Naive thymus-derived CD4-positive, alpha-beta T cell (primary cell): ENCODE data around the gene KRTAP10-11. TPM values are rescaled to one million over a fixed set of nuclear protein-coding genes. Genes with fewer than 3 reads are reported as not detected.

Experiments
- ATAC-seq: fragments of 150-1000 bp; cut with Tn5 transposase; 2 replicates; pipeline ENCODE4 v1.10.0; 2021; ENCODE audit warnings: mild to moderate bottlenecking, moderate library complexity
- CTCF ChIA-PET: fragments of 350-600 bp; sonication (Branson Sonifier 250); formaldehyde crosslinking; loops from one replicate; lab custom pipeline; 2021; ENCODE audit warnings: antibody characterized with exemption; lab: Charles Lee
- POLR2A ChIA-PET: fragments of 350-600 bp; sonication (Branson Sonifier 250); formaldehyde crosslinking; loops from one replicate; lab custom pipeline; 2021; ENCODE audit warnings: antibody characterized with exemption, inconsistent platforms; lab: Charles Lee
- DNase-seq, 9 donors: peaks; one replicate each; pipeline versions ENCODE4 v3.0.0 to v3.0.0-alpha.2; 2020 to 2022; ENCODE audit warnings: mixed read lengths in 1 of 9
- H3K27ac ChIP-seq: one replicate; pipeline ENCODE4 v1.7.0; 2013; ENCODE audit warnings: mild to moderate bottlenecking, low read depth, low read length, moderate library complexity
- H3K27me3 ChIP-seq, 2 donors: one replicate each; pipeline ENCODE4 v1.7.0; 2013; ENCODE audit warnings: low read length in 2 of 2, mild to moderate bottlenecking in 2 of 2, moderate library complexity in 2 of 2; ENCODE audit not compliant: control insufficient read depth in 2 of 2, insufficient read depth in 2 of 2
- H3K36me3 ChIP-seq, 3 experiments: 1 replicate in 2 of 3; 2 replicates in 1 of 3; pipeline ENCODE4 v1.7.0; 2013; ENCODE audit warnings: low read length in 3 of 3, mild to moderate bottlenecking in 3 of 3, moderate library complexity in 1 of 3; ENCODE audit not compliant: insufficient read depth in 3 of 3, control insufficient read depth in 2 of 3
- H3K4me1 ChIP-seq, 2 donors: one replicate each; pipeline ENCODE4 v1.7.0; 2013; ENCODE audit warnings: low read length in 2 of 2, mild to moderate bottlenecking in 2 of 2, moderate library complexity in 1 of 2; ENCODE audit not compliant: control insufficient read depth in 2 of 2, insufficient read depth in 2 of 2
- H3K4me3 ChIP-seq: 2 replicates; pipeline ENCODE4 v1.7.0; 2013; ENCODE audit warnings: mild to moderate bottlenecking, low read length
- H3K9me3 ChIP-seq, 3 experiments: 1 replicate in 2 of 3; 2 replicates in 1 of 3; pipeline ENCODE4 v1.7.0; 2013; ENCODE audit warnings: low read length in 3 of 3; ENCODE audit not compliant: control insufficient read depth in 2 of 3
- H3K27ac Mint-ChIP-seq, 9 donors: one replicate each; pipeline ENCODE4 v1.8.0; 2020 to 2022; ENCODE audit warnings: mixed read lengths in 9 of 9, mild to moderate bottlenecking in 8 of 9, moderate library complexity in 5 of 9, inconsistent platforms in 2 of 9
- H3K27me3 Mint-ChIP-seq, 5 donors: one replicate each; pipeline ENCODE4 v1.8.0; 2021 to 2022; ENCODE audit warnings: mixed read lengths in 5 of 5, mild to moderate bottlenecking in 1 of 5
- H3K36me3 Mint-ChIP-seq, 5 donors: one replicate each; pipeline ENCODE4 v1.8.0; 2020 to 2022; ENCODE audit warnings: mixed read lengths in 5 of 5, mild to moderate bottlenecking in 3 of 5, inconsistent platforms in 1 of 5
- H3K4me1 Mint-ChIP-seq, 7 donors: one replicate each; pipeline ENCODE4 v1.8.0; 2020 to 2022; ENCODE audit warnings: mixed read lengths in 7 of 7, mild to moderate bottlenecking in 3 of 7, inconsistent platforms in 1 of 7
- H3K4me3 Mint-ChIP-seq, 10 donors: one replicate each; pipeline ENCODE4 v1.8.0; 2020 to 2022; ENCODE audit warnings: mild to moderate bottlenecking in 10 of 10, mixed read lengths in 10 of 10, moderate library complexity in 6 of 10, inconsistent platforms in 2 of 10
- H3K9me3 Mint-ChIP-seq, 11 donors: one replicate each; pipeline ENCODE4 v1.8.0; 2020 to 2022; ENCODE audit warnings: mixed read lengths in 11 of 11, mild to moderate bottlenecking in 4 of 11, inconsistent platforms in 1 of 11, moderate library complexity in 1 of 11
- intact Hi-C, 2 donors: fragments of 100-400 bp; cut with micrococcal nuclease; formaldehyde crosslinking; loops; one replicate each; pipeline ENCODE4 v1.15.1; 2023
- polyA plus RNA-seq, 2 donors: library from polyadenylated mRNA; unstranded; fragments of 300-500 nt; fragmentation: Illumina TruSeq; gene quantifications; one replicate each; pipeline ENCODE4 v1.2.3, GENCODE V29; 2021
- total RNA-seq, 6 experiments: library from RNA in 5 of 6; stranded (reverse) in 5 of 6; gene quantifications; 1 replicate in 5 of 6; 2 replicates in 1 of 6; pipeline ENCODE4 v1.2.3 and lab custom pipeline; 2021 to 2026

Gene KRTAP10-11
- total and polyA plus RNA-seq, 7 experiments from 2014 or later, result not detected

DNA sequence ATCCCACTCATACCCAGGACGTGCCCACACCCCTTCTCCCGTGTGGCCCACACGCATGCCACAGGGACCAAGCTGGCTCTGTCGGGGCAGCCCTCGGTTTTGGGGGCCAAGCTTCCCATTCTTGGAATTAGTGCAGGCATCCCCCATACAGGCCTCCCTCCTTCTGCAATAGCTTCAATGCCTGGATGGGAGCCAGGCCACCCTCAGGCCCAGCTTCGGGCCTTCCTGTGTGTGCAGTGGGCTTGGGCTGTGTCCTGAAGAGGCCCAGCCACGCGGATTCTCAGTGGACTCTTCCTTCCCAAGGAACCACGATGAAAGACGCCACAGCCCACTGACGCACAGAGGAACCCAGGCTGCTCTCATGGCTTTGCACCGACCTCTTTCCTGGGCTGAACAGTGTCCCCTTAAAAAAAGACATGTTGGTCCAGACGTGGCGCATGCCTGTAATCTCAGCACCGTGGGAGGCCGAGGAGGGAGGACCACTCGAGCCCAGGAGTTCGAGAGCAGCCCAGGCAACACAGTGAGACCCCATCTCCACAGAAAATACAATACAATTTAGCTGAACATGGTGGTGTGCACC, 3.4 kb downstream of the KRTAP10-11 start:
- H3K4me3 Mint-ChIP-seq, result no peak overlapping the region
- ChIA-PET POLR2A (no interaction called here), CTCF (no interaction called here)
- intact Hi-C loops, result loop anchor here in 1 of 2 donors (10.0 kb wide), 1 partner anchor 65 kb away; the partner anchor contains the start of gene KRTAP10-5
- peak overlapping the region in 2 of 9 donors; percentile 29 to 30 for H3K27ac Mint-ChIP-seq
- ATAC-seq, result no peak
- Histone ChIP-seq H3K4me3 (no peak overlapping the region), H3K27me3 (no peaks in the 10 kb centered on the region), H3K4me1 (peaks cover 12% of the 10 kb centered on the region in 2 donors), H3K27ac (no peak overlapping the region), H3K36me3 (no peaks in the 10 kb centered on the region), H3K9me3 (peaks cover 0 to 6% (median 5%) of the 10 kb centered on the region in 3 experiments)
- H3K27me3 Mint-ChIP-seq, result no peaks in the 10 kb centered on the region
- peaks cover 11 to 26% (median 23%) of the 10 kb centered on the region in 7 donors for H3K4me1 Mint-ChIP-seq
- no peak for DNase-seq
- H3K36me3 Mint-ChIP-seq, result peaks cover 3 to 17% (median 6%) of the 10 kb centered on the region in 5 donors
- peaks cover 0 to 32% (median 13%) of the 10 kb centered on the region in 11 donors for H3K9me3 Mint-ChIP-seq

DNA sequence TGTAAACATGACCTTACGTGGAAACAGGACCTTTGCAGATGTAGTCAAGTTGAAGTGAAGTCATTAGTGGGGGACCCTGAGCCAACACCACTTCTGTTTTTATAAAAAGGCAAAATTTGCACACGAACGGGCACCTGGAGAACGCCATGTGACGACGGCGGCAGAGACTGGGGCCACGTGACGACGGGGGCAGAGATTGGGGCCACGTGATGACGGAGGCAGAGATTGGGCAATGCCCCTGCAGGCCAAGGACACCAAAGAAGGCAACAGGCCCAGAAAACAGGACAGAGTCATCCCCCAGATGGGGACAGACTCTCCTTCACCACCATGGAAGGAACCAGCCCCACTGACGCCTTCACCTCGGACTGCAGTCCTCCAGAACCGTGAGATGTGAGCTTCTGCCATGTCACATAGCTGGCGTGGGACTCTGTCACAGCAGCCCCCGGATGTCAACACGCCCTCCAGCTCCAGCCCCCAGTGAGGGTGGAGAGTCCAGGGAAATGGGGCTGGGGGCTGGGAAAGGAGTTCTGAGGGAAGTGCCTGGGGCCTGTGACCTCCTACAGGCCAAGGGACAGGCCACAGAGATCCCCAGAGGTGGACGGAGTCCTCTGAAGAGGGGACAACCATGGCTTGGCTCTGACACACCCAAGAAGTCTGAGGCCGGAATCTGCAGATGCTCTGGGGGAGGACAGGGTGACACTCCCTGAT, 4.2 kb downstream of the KRTAP10-11 start:
- Mint-ChIP-seq H3K9me3 (peaks cover 0 to 31% (median 11%) of the 10 kb centered on the region in 11 donors), H3K27me3 (no peaks in the 10 kb centered on the region), H3K36me3 (peaks cover 0 to 22% (median 0%) of the 10 kb centered on the region in 5 donors), H3K4me3 (no peak overlapping the region), H3K4me1 (peaks cover 17 to 34% (median 28%) of the 10 kb centered on the region in 7 donors), H3K27ac (peak overlapping the region in 2 of 9 donors; percentile 82 to 85)
- Histone ChIP-seq H3K4me1 (peaks cover 18 to 20% of the 10 kb centered on the region in 2 donors), H3K27me3 (no peaks in the 10 kb centered on the region), H3K4me3 (no peak overlapping the region), H3K36me3 (no peaks in the 10 kb centered on the region), H3K27ac (no peak overlapping the region), H3K9me3 (peaks cover 0 to 3% (median 1%) of the 10 kb centered on the region in 3 experiments)
- POLR2A ChIA-PET, result no interaction called here
- CTCF ChIA-PET, result no interaction called here
- intact Hi-C loops, result loop anchor here in 1 of 2 donors (10.0 kb wide), 1 partner anchor 66 kb away; the partner anchor contains the start of gene KRTAP10-5
- ATAC-seq, result no peak
- no peak for DNase-seq

DNA sequence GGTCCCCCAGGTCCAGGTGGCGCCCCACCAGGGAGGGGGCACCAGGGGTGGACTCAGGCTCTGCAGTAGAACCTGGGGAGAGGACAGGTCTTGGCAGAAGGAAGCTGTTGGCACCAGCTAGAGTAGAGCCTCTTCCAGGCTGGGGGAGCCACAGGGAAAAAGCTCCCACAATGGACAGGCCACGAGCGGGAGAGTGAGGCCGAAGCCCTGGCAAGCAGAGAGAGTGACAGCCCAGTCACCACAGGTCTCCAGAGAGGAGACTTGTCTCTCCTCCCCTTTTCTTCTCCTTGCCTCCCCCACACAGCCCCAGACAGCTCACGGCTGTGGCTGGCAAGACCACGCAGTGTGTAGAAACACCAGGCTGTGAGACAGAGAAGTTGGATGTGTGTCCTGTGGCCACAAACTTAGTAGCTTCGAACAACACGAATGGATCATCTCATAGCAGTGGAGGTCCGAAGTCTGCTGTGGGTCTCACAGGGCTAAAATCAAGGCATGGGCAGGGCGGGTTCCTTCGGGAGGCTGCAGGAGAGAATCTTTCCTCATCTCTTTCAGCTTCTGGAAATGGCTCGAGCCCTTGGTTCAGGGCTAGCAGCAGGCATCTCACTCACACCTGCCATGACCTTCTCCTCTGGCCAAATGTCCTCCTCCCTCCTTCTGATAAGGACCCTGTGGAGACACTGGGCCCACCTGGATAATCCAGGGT, 4.9 kb downstream of the KRTAP10-11 start:
- peaks cover 18 to 39% (median 31%) of the 10 kb centered on the region in 7 donors for H3K4me1 Mint-ChIP-seq
- CTCF ChIA-PET, result interaction anchor here (0.7 kb wide), 1 partner anchor 124 kb away, joined by 3 read pairs; no protein-coding TSS in a partner anchor

DNA sequence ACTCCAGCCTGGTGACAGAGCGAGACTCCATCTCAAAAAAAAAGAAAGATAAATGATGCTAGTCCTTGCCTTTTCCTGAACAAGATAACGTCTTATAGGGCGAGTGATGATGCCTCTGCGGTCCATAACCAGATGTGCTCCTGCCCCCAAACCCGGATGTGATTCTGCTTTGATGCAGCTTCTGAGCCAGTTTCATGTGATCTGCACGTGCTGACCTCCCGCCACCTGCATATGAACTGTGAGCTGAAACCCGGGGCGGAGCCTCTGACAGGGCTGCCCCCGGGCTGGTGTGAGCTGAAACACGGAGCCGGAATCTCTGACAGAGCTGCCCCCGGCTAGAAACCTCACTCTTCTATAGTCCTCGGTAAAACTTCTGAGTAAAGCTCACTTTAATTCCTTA, 6.9 kb downstream of the KRTAP10-11 start:
- intact Hi-C loops, result loop anchor here in 1 of 2 donors (10.0 kb wide), 1 partner anchor 68 kb away; the partner anchor contains the start of gene KRTAP10-5
- Mint-ChIP-seq H3K36me3 (peaks cover 11 to 46% (median 16%) of the 10 kb centered on the region in 5 donors), H3K4me3 (peak overlapping the region in 3 of 10 donors; percentile 34 to 73 (median 72)), H3K9me3 (peaks cover 7 to 49% (median 30%) of the 10 kb centered on the region in 11 donors), H3K27me3 (no peaks in the 10 kb centered on the region), H3K4me1 (peaks cover 28 to 52% (median 47%) of the 10 kb centered on the region in 7 donors), H3K27ac (peak overlapping the region in 7 of 9 donors; percentile 20 to 95 (median 94))
- H3K27me3 ChIP-seq, result no peaks in the 10 kb centered on the region
- no peak for DNase-seq
- POLR2A ChIA-PET, result interaction anchor here (1.0 to 1.2 kb wide), 2 partner anchors 8 to 35 kb away, joined by 3 to 6 read pairs; no protein-coding TSS in a partner anchor
- peaks cover 0 to 22% (median 7%) of the 10 kb centered on the region in 3 experiments for H3K9me3 ChIP-seq
- ATAC-seq, result no peak
- no peaks in the 10 kb centered on the region for H3K36me3 ChIP-seq
- no peak overlapping the region for H3K27ac ChIP-seq
- H3K4me1 ChIP-seq, result peaks cover 37 to 46% of the 10 kb centered on the region in 2 donors
- no peak overlapping the region for H3K4me3 ChIP-seq
- CTCF ChIA-PET, result no interaction called here

More for the DNA sequence above, 4.9 kb downstream of the KRTAP10-11 start:
- Mint-ChIP-seq H3K27ac (peak overlapping the region in 2 of 9 donors; percentile 4 to 26), H3K27me3 (no peaks in the 10 kb centered on the region), H3K4me3 (no peak overlapping the region), H3K36me3 (peaks cover 1 to 28% (median 2%) of the 10 kb centered on the region in 5 donors), H3K9me3 (peaks cover 0 to 33% (median 11%) of the 10 kb centered on the region in 11 donors)
- Histone ChIP-seq H3K4me1 (peaks cover 21 to 27% of the 10 kb centered on the region in 2 donors), H3K27ac (no peak overlapping the region), H3K27me3 (no peaks in the 10 kb centered on the region), H3K4me3 (no peak overlapping the region), H3K9me3 (peaks cover 0 to 8% (median 3%) of the 10 kb centered on the region in 3 experiments), H3K36me3 (no peaks in the 10 kb centered on the region)
- POLR2A ChIA-PET, result interaction anchor here (0.6 kb wide), 1 partner anchor 49 kb away, joined by 3 read pairs; no protein-coding TSS in a partner anchor
- DNase-seq, result no peak
- intact Hi-C loops, result loop anchor here in 1 of 2 donors (10.0 kb wide), 1 partner anchor 66 kb away; the partner anchor contains the start of gene KRTAP10-5
- no peak for ATAC-seq

DNA sequence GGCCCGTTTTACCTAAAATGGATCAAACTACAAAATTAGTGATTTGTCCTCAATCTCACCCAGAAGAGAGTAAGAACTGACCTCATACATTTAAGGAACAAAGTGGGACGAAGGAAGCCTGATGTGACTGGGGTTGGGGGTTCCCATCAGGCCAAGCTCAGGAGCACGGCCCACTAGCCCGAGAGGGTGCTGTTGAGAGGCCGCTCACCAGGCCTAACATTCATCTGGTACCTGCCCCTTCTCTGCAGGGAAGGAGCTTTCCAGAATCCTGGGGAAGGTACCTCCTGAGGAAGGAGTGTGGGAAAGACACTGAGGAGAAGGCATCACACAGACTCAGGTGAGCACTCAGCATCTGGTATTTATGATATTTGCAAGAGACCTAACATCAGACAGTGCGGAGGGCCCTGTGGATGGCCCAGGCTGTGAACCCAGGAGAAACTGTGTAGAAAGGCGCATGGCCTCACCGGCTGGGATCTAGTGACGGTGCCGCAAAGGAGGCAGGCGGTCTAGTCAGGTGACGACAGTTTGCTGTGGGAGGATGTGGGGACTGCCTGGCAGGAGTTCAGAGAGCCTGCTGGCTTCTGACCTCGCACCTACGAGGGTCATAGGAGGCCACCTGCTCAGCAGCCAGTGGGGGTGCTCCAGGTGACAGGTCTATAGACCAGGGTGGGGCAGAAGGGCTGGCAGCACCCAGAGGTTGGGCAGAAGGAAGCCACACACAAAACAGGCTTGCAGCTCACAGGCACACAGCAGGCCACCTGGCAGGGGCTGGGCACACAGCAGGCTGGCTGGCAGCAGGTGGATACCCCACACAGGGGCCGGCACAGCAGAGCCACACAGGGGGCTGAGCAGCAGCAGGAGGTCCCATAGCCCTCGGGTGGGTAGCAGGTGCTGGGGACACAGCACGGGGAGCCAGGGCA, 7.7 kb downstream of the KRTAP10-11 start:
- Mint-ChIP-seq H3K27ac (peak overlapping the region; percentile 73 to 95 (median 90)), H3K4me3 (peak overlapping the region in 9 of 10 donors; percentile 28 to 77 (median 72)), H3K9me3 (peaks cover 7 to 57% (median 37%) of the 10 kb centered on the region in 11 donors), H3K4me1 (peaks cover 36 to 59% (median 55%) of the 10 kb centered on the region in 7 donors), H3K27me3 (no peaks in the 10 kb centered on the region), H3K36me3 (peaks cover 11 to 54% (median 16%) of the 10 kb centered on the region in 5 donors)
- ChIA-PET CTCF (no interaction called here), POLR2A (interaction anchor here (0.9 to 1.8 kb wide), 6 partner anchors 9 to 106 kb away, joined by 3 to 6 read pairs (median 4); partner anchors contain the start of gene KRTAP12-2)
- Histone ChIP-seq H3K9me3 (peaks cover 0 to 22% (median 7%) of the 10 kb centered on the region in 3 experiments), H3K36me3 (no peaks in the 10 kb centered on the region), H3K4me1 (peaks cover 45 to 54% of the 10 kb centered on the region in 2 donors), H3K27me3 (no peaks in the 10 kb centered on the region), H3K27ac (peak overlapping the region; percentile 47), H3K4me3 (no peak overlapping the region)
- DNase-seq (peak in 8 of 9 donors; percentile 37 to 84 (median 76)), ATAC-seq (peak; percentile 70)
- intact Hi-C loops, result loop anchor here in 1 of 2 donors (10.0 kb wide), 1 partner anchor 69 kb away; the partner anchor contains the start of gene KRTAP10-5
